Heart right ventricle (tissue), 16 donors: Measurements from ENCODE around the gene STRIP1. TPM values are rescaled to one million over a fixed set of nuclear protein-coding genes. Genes with fewer than 3 reads are reported as not detected.

Source experiments
- ATAC-seq, 8 donors: fragments of 200-7000 bp; cut with Tn5 transposase; one replicate each; pipeline ENCODE4 v1.9.1; 2020; ENCODE audit warnings: mild to moderate bottlenecking in 8 of 8, moderate library complexity in 8 of 8, moderate number of reproducible peaks in 1 of 8
- DNase-seq, 2 donors: peaks; one replicate each; pipeline ENCODE4 v3.0.0-alpha.2; 2020
- H3K27ac ChIP-seq, 10 donors: fragments of 200-600 bp; sonication (generic) in 2 of 10; one replicate each; pipeline versions ENCODE4 v1.5.0 to v1.8.0; 2020 to 2022; ENCODE audit warnings: mild to moderate bottlenecking in 3 of 10
- H3K27me3 ChIP-seq, 7 donors: fragments of 200-600 bp; one replicate each; pipeline ENCODE4 v1.8.0; 2021 to 2022; ENCODE audit warnings: mild to moderate bottlenecking in 2 of 7
- H3K36me3 ChIP-seq, 9 donors: fragments of 200-600 bp; sonication (generic) in 1 of 9; one replicate each; pipeline versions ENCODE4 v1.5.0 to v1.8.0; 2020 to 2022; ENCODE audit warnings: mild to moderate bottlenecking in 2 of 9
- H3K4me1 ChIP-seq, 9 donors: fragments of 200-600 bp; sonication (generic) in 1 of 9; one replicate each; pipeline versions ENCODE4 v1.5.0 to v1.8.0; 2020 to 2022; ENCODE audit warnings: mild to moderate bottlenecking in 4 of 9
- H3K4me3 ChIP-seq, 10 donors: fragments of 200-600 bp; sonication (generic) in 2 of 10; one replicate each; pipeline versions ENCODE4 v1.5.0 to v1.8.0; 2020 to 2022; ENCODE audit warnings: mild to moderate bottlenecking in 7 of 10, moderate library complexity in 2 of 10
- H3K9me3 ChIP-seq, 11 donors: fragments of 200-600 bp in 10 of 11; sonication (generic) in 2 of 11; one replicate each; pipeline versions ENCODE4 v1.5.0 to v1.8.0; 2013 to 2022; ENCODE audit warnings: mild to moderate bottlenecking in 2 of 11, control low read depth in 1 of 11, moderate library complexity in 1 of 11
- CTCF ChIP-seq, 9 donors: fragments of 200-600 bp; sonication (generic) in 2 of 9; IDR thresholded peaks; one replicate each; pipeline versions ENCODE4 v1.5.0 to v1.8.0; 2021 to 2022; ENCODE audit warnings: antibody characterized with exemption in 9 of 9, mild to moderate bottlenecking in 5 of 9, moderate library complexity in 1 of 9
- WGBS, 2 donors: extraction: QIAGEN DNeasy Blood & Tissue Kit; methylation state at CpG; one replicate each; pipeline ENCODE4 v1.1.7; 2013; ENCODE audit warnings: inconsistent platforms in 1 of 2; 5-methylcytosine and 5-hydroxymethylcytosine counted together
- intact Hi-C, 10 donors: fragments of 100-400 bp; cut with DNase I; formaldehyde crosslinking; loops; one replicate each; pipeline versions ENCODE4 v1.11.1 to v1.14.2; 2022
- polyA plus RNA-seq, 2 donors: library from polyadenylated mRNA; stranded (reverse); fragments of 200-250 nt; gene quantifications; one replicate each; pipeline ENCODE4 v1.2.3, GENCODE V29; 2013
- total RNA-seq, 10 donors: library from RNA; stranded (reverse); fragmentation: NEBNext Ultra II Directional in 3 of 10; extraction: Animal tissue kit (Norgen Biotek cat#: 25700) in 3 of 10; gene quantifications; one replicate each; pipeline versions ENCODE4 v1.2.1 to v1.2.4, GENCODE V29; 2021 to 2023
- donor health status: Arrhythmogenic right ventricular cardiomyopathy.
- donor health status: ischemic (EF 13 %, LVEDD 7.1; RV severe dilation, severe dysfunction).
- donor health status: healthy with polysubstance abuse.
- donor health status: DM: no; HTN: yes; CAD: no.
- donor health status: DM: no; HTN: no; CAD: no.
- donor health status: ischemic (EF 25% LVEDD 6.9; RV normal size, moderate dysfunction).
- donor health status: ischemic (EF 25% LVEDD 5.7; RV mildly dilated, moderate dysfunction).
- donor health status: healthy.
- donor health status: DM: yes; HTN: yes; CAD: no.
- donor health status: Ischemic cardiomyopathy.
- donor health status: ischemic (EF 35%, LVEDD 5.7; RV mildly dilated, moderate dysfunction).
- donor health status: nonischemic (EF 11% LVEDD 7.7; RV severe dilation, severe dysfunction).
- donor health status: DM: yes; HTN: yes; CAD: no.
- donor health status: PGD.
- donor health status: ischemic (EF 29% LVEDD 5.4; RV normal size, mild dysfunction).
- donor health status: nonischemic (EF 23%, LVEDD 6.1; RV moderate dilation, normal function).

STRIP1 gene
- total and polyA plus RNA-seq, 12 donors: 10.3 to 23.2 (median 18.5) TPM

- no peak for DNase-seq
- H3K27ac ChIP-seq: peak overlapping the region in 8 of 10 donors; percentile 22 to 75 (median 46)
- ATAC-seq: peak in 7 of 8 donors; percentile 28 to 61 (median 46)
- 47 to 71% methylated on average over 4 of the region's 4 CpGs for WGBS, 2 donors
- H3K9me3 ChIP-seq: no peaks in the 10 kb centered on the region
- no peaks in the 10 kb centered on the region for H3K27me3 ChIP-seq
- intact Hi-C loops: loop anchor here in 6 of 10 donors (5.0 to 10.0 kb wide), 4 partner anchors 52 to 134 kb away; partner anchors contain the start of gene UBL4B (in 1 of the 6)
- no peak overlapping the region for H3K4me3 ChIP-seq
- no peak for TF ChIP-seq CTCF (IDR thresholded peaks at IDR 0.05)
- H3K36me3 ChIP-seq: peaks cover 0 to 100% (median 82%) of the 10 kb centered on the region in 9 donors
- peaks cover 0 to 50% (median 19%) of the 10 kb centered on the region in 9 donors for H3K4me1 ChIP-seq
Observed at GRCh38 chr1:110050602-110051261, 16.3 kb downstream of the STRIP1 start.

DNA sequence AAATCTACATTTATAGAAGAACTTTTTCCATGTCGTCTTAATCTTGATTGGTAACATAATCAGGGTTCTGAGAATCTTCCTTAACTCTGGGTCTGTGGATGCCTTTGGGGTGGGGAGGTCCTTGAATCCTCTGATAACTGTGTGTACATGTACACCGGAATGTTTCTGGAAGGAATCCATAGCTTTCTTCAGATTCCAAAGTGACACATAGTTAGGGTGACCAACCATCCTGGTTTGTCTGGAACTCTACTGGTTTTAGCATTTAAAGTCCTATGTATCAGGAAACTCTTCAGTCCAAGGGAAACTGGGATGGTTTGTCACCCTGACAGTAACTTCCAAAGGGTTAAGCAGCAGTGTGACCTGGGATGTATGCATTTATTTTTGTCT lies 16.8 kb downstream of the STRIP1 start:
- intact Hi-C loops: loop anchor here in 6 of 10 donors (5.0 to 10.0 kb wide), 4 partner anchors 51 to 134 kb away; partner anchors contain the start of gene UBL4B (in 1 of the 6)
- WGBS, 2 donors: 47 to 51% methylated on average over 2 of the region's 2 CpGs
- Histone ChIP-seq H3K36me3 (peaks cover 0 to 100% (median 78%) of the 10 kb centered on the region in 9 donors), H3K4me3 (no peak overlapping the region), H3K9me3 (no peaks in the 10 kb centered on the region), H3K27me3 (no peaks in the 10 kb centered on the region), H3K4me1 (peaks cover 0 to 50% (median 19%) of the 10 kb centered on the region in 9 donors), H3K27ac (peak overlapping the region in 8 of 10 donors; percentile 22 to 75 (median 46))
- no peak for TF ChIP-seq CTCF (IDR thresholded peaks at IDR 0.05)
- ATAC-seq (no peak), DNase-seq (no peak)

DNA sequence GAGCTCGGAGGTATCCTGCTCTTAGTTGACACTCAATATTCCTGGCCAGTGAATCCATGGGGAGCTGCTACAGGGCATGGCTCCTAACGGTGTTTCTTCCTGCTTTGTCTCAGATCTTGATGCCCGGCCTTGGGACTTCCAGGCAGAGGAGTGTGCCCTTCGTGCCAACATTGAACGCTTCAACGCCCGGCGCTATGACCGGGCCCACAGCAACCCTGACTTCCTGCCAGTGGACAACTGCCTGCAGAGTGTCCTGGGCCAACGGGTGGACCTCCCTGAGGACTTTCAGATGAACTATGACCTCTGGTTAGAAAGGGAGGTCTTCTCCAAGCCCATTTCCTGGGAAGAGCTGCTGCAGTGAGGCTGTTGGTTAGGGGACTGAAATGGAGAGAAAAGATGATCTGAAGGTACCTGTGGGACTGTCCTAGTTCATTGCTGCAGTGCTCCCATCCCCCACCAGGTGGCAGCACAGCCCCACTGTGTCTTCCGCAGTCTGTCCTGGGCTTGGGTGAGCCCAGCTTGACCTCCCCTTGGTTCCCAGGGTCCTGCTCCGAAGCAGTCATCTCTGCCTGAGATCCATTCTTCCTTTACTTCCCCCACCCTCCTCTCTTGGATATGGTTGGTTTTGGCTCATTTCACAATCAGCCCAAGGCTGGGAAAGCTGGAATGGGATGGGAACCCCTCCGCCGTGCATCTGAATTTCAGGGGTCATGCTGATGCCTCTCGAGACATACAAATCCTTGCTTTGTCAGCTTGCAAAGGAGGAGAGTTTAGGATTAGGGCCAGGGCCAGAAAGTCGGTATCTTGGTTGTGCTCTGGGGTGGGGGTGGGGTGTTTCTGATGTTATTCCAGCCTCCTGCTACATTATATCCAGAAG lies 19.4 kb downstream of the STRIP1 start:
- Histone ChIP-seq H3K9me3 (no peaks in the 10 kb centered on the region), H3K27ac (no peak overlapping the region), H3K36me3 (peaks cover 0 to 100% (median 63%) of the 10 kb centered on the region in 9 donors), H3K27me3 (no peaks in the 10 kb centered on the region), H3K4me3 (no peak overlapping the region), H3K4me1 (peaks cover 0 to 48% (median 19%) of the 10 kb centered on the region in 9 donors)
- ATAC-seq (peak; percentile 57 to 82 (median 76)), DNase-seq (peak; percentile 62 to 75)
- intact Hi-C loops: loop anchor here in 9 of 10 donors (1.0 to 10.0 kb wide), 7 partner anchors 49 to 131 kb away; partner anchors contain the start of gene UBL4B (in 1 of the 9)
- TF ChIP-seq CTCF (IDR thresholded peaks at IDR 0.05): peak; percentile 92 to 98 (median 96)
- WGBS, 2 donors: 56 to 64% methylated on average over 16 of the region's 16 CpGs
